ENCODE measurements around the gene ARHGAP22.

DNA sequence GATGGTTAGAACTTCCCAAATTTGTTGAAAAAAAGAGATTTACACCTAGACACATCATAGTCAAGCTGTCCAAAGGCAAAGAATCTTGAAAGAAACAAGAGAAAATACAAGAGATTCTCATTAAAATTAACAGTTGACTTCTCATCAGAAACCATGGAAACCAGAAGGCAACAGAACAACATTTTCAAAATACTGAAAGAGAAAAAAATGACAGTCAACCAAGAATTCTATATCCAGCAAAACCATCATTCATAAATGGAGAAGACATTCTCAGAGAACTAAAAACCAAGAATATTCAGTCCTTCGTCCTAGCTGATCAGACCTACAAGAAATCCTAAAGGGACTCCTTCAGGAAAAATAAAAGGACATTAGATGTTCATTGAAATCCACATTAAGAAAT, 90.6 kb downstream of the ARHGAP22 start:
- TF ChIP-seq, protein P1, sequence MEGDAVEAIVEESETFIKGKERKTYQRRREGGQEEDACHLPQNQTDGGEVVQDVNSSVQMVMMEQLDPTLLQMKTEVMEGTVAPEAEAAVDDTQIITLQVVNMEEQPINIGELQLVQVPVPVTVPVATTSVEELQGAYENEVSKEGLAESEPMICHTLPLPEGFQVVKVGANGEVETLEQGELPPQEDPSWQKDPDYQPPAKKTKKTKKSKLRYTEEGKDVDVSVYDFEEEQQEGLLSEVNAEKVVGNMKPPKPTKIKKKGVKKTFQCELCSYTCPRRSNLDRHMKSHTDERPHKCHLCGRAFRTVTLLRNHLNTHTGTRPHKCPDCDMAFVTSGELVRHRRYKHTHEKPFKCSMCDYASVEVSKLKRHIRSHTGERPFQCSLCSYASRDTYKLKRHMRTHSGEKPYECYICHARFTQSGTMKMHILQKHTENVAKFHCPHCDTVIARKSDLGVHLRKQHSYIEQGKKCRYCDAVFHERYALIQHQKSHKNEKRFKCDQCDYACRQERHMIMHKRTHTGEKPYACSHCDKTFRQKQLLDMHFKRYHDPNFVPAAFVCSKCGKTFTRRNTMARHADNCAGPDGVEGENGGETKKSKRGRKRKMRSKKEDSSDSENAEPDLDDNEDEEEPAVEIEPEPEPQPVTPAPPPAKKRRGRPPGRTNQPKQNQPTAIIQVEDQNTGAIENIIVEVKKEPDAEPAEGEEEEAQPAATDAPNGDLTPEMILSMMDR (IDR thresholded peaks at IDR 0.05; ENCODE audit: low read depth, low read length, missing input control) = no peak
- TF ChIP-seq TAF1 (conservative IDR thresholded peaks at IDR 0.05) (no peak), RAD21 (IDR thresholded peaks at IDR 0.05) (no peak), MAX (IDR thresholded peaks at IDR 0.05) (no peak), YY1 (IDR thresholded peaks at IDR 0.05) (no peak), FOXA1 (IDR thresholded peaks at IDR 0.05) (no peak), GABPA (IDR thresholded peaks at IDR 0.05 in 1 of 2, conservative IDR thresholded peaks at IDR 0.05 in 1 of 2) (no peak), RXRA (IDR thresholded peaks at IDR 0.05) (no peak), JUND (IDR thresholded peaks at IDR 0.05) (no peak), SP1 (IDR thresholded peaks at IDR 0.05) (no peak)
- TF ChIP-seq, protein P2, sequence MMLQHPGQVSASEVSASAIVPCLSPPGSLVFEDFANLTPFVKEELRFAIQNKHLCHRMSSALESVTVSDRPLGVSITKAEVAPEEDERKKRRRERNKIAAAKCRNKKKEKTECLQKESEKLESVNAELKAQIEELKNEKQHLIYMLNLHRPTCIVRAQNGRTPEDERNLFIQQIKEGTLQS (IDR thresholded peaks at IDR 0.05) = no peak
- TF ChIP-seq, protein P3, sequence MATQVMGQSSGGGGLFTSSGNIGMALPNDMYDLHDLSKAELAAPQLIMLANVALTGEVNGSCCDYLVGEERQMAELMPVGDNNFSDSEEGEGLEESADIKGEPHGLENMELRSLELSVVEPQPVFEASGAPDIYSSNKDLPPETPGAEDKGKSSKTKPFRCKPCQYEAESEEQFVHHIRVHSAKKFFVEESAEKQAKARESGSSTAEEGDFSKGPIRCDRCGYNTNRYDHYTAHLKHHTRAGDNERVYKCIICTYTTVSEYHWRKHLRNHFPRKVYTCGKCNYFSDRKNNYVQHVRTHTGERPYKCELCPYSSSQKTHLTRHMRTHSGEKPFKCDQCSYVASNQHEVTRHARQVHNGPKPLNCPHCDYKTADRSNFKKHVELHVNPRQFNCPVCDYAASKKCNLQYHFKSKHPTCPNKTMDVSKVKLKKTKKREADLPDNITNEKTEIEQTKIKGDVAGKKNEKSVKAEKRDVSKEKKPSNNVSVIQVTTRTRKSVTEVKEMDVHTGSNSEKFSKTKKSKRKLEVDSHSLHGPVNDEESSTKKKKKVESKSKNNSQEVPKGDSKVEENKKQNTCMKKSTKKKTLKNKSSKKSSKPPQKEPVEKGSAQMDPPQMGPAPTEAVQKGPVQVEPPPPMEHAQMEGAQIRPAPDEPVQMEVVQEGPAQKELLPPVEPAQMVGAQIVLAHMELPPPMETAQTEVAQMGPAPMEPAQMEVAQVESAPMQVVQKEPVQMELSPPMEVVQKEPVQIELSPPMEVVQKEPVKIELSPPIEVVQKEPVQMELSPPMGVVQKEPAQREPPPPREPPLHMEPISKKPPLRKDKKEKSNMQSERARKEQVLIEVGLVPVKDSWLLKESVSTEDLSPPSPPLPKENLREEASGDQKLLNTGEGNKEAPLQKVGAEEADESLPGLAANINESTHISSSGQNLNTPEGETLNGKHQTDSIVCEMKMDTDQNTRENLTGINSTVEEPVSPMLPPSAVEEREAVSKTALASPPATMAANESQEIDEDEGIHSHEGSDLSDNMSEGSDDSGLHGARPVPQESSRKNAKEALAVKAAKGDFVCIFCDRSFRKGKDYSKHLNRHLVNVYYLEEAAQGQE (IDR thresholded peaks at IDR 0.05) = no peak
- TF ChIP-seq, protein P4, sequence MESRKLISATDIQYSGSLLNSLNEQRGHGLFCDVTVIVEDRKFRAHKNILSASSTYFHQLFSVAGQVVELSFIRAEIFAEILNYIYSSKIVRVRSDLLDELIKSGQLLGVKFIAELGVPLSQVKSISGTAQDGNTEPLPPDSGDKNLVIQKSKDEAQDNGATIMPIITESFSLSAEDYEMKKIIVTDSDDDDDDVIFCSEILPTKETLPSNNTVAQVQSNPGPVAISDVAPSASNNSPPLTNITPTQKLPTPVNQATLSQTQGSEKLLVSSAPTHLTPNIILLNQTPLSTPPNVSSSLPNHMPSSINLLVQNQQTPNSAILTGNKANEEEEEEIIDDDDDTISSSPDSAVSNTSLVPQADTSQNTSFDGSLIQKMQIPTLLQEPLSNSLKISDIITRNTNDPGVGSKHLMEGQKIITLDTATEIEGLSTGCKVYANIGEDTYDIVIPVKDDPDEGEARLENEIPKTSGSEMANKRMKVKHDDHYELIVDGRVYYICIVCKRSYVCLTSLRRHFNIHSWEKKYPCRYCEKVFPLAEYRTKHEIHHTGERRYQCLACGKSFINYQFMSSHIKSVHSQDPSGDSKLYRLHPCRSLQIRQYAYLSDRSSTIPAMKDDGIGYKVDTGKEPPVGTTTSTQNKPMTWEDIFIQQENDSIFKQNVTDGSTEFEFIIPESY (IDR thresholded peaks at IDR 0.05) = no peak
